Esophagus (tissue), 2 donors: ENCODE data around the gene HRH1. TPM values are rescaled to one million over a fixed set of nuclear protein-coding genes. Genes with fewer than 3 reads are reported as not detected.
"Not testable (repeated sequence)": the region's sequence is repeated elsewhere in the genome, so short reads cannot be mapped to it uniquely, and the experiment has no call there.

ENCODE experiments used
- H3K27ac ChIP-seq, 2 donors: one replicate each; pipeline ENCODE4 v1.5.1; 2013; ENCODE audit warnings: low read depth in 2 of 2, mild to moderate bottlenecking in 2 of 2, inconsistent platforms in 1 of 2, low read length in 1 of 2, moderate library complexity in 1 of 2
- H3K27me3 ChIP-seq, 2 donors: one replicate each; pipeline ENCODE4 v1.6.1; 2013; ENCODE audit warnings: low read length in 2 of 2, control low read depth in 1 of 2, mild to moderate bottlenecking in 1 of 2; ENCODE audit not compliant: insufficient read depth in 2 of 2, control insufficient read depth in 1 of 2
- H3K36me3 ChIP-seq, 2 donors: one replicate each; pipeline ENCODE4 v1.6.1; 2013; ENCODE audit warnings: low read length in 1 of 2; ENCODE audit not compliant: control insufficient read depth in 2 of 2, insufficient read depth in 2 of 2
- H3K4me1 ChIP-seq, 2 donors: one replicate each; pipeline ENCODE4 v1.6.1; 2013; ENCODE audit warnings: low read length in 1 of 2; ENCODE audit not compliant: control insufficient read depth in 2 of 2, insufficient read depth in 2 of 2
- H3K4me3 ChIP-seq, 2 donors: one replicate each; pipeline ENCODE4 v1.5.1; 2013; ENCODE audit warnings: low read length in 2 of 2, mild to moderate bottlenecking in 2 of 2, low read depth in 1 of 2, moderate library complexity in 1 of 2
- H3K9me3 ChIP-seq, 2 donors: one replicate each; pipeline ENCODE4 v1.6.1; 2013; ENCODE audit warnings: mild to moderate bottlenecking in 2 of 2, low read depth in 1 of 2, low read length in 1 of 2, moderate library complexity in 1 of 2; ENCODE audit not compliant: control insufficient read depth in 2 of 2, insufficient read depth in 1 of 2
- WGBS, 2 donors: extraction: QIAGEN DNeasy Blood & Tissue Kit; methylation state at CpG; one replicate each; pipeline ENCODE4 v1.1.7; 2013; 5-methylcytosine and 5-hydroxymethylcytosine counted together
- polyA plus RNA-seq, 2 donors: library from polyadenylated mRNA; stranded (reverse); fragments of 200-250 nt; gene quantifications; one replicate each; pipeline ENCODE4 v1.2.3, GENCODE V29; 2013
- donor health status: healthy with polysubstance abuse.
- donor health status: Bipolar disorder and iron deficiency.

The HRH1 gene
- polyA plus RNA-seq, 2 donors = 1.2 to 2.2 TPM

GRCh38 chr3:11206953-11207352 is 52.7 kb downstream of the HRH1 start:
- Histone ChIP-seq H3K4me1 (no peaks in the 10 kb centered on the region), H3K36me3 (no peaks in the 10 kb centered on the region), H3K27me3 (no peaks in the 10 kb centered on the region), H3K9me3 (no peaks in the 10 kb centered on the region), H3K4me3 (no peak overlapping the region), H3K27ac (no peak overlapping the region)
- 93 to 95% methylated on average over 8 of the region's 8 CpGs for WGBS, 2 donors

GRCh38 chr3:11211531-11212298 is 57.4 kb downstream of the HRH1 start:
- Histone ChIP-seq H3K4me1 (no peaks in the 10 kb centered on the region), H3K27ac (no peak overlapping the region), H3K9me3 (no peaks in the 10 kb centered on the region), H3K27me3 (no peaks in the 10 kb centered on the region), H3K4me3 (no peak overlapping the region), H3K36me3 (no peaks in the 10 kb centered on the region)
- WGBS, 2 donors = 59 to 62% methylated on average over 9 of the region's 9 CpGs

DNA sequence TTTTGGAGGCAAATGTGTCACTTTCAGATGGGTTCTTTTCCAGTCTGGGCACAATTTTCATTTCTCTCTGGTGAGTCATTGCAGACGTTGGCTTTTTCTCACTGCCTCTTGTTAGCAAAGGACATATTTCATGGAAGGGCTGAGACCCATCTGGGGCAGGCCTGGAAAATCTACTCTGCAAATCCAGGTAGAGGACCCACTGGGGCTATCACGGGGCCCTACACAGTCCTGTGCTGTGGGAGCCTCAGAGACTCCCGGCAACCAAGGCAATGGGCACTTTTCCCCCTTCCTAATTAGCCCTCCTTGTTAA is 58.0 kb downstream of the HRH1 start:
- H3K27ac ChIP-seq = no peak overlapping the region

GRCh38 chr3:11212784-11213183 is 58.5 kb downstream of the HRH1 start:
- no peaks in the 10 kb centered on the region for H3K4me1 ChIP-seq
- no peak overlapping the region for H3K4me3 ChIP-seq
- H3K27ac ChIP-seq = no peak overlapping the region
- H3K9me3 ChIP-seq = no peaks in the 10 kb centered on the region
- H3K36me3 ChIP-seq = no peaks in the 10 kb centered on the region
- 85 to 92% methylated on average over 6 of the region's 6 CpGs for WGBS, 2 donors
- no peaks in the 10 kb centered on the region for H3K27me3 ChIP-seq

More for the DNA sequence above, 58.0 kb downstream of the HRH1 start:
- Histone ChIP-seq H3K4me3 (no peak overlapping the region), H3K36me3 (no peaks in the 10 kb centered on the region), H3K4me1 (no peaks in the 10 kb centered on the region), H3K9me3 (no peaks in the 10 kb centered on the region), H3K27me3 (no peaks in the 10 kb centered on the region)
- 55 to 59% methylated on average over 3 of the region's 3 CpGs for WGBS, 2 donors

- Histone ChIP-seq H3K27me3 (no peaks in the 10 kb centered on the region), H3K27ac (no peak overlapping the region), H3K4me1 (no peaks in the 10 kb centered on the region), H3K4me3 (no peak overlapping the region), H3K36me3 (no peaks in the 10 kb centered on the region), H3K9me3 (no peaks in the 10 kb centered on the region)
- WGBS, 2 donors = 84% methylated on average over 12 of the region's 12 CpGs
These were observed 59.6 kb downstream of the HRH1 start for GRCh38 chr3:11213810-11214450.

GRCh38 chr3:11214451-11214978 is 60.2 kb downstream of the HRH1 start:
- no peak overlapping the region for H3K4me3 ChIP-seq
- WGBS, 2 donors = 85 to 88% methylated on average over 1 of the region's 1 CpG
- H3K9me3 ChIP-seq = no peaks in the 10 kb centered on the region
- no peaks in the 10 kb centered on the region for H3K36me3 ChIP-seq
- no peak overlapping the region for H3K27ac ChIP-seq
- no peaks in the 10 kb centered on the region for H3K27me3 ChIP-seq
- H3K4me1 ChIP-seq = no peaks in the 10 kb centered on the region

DNA sequence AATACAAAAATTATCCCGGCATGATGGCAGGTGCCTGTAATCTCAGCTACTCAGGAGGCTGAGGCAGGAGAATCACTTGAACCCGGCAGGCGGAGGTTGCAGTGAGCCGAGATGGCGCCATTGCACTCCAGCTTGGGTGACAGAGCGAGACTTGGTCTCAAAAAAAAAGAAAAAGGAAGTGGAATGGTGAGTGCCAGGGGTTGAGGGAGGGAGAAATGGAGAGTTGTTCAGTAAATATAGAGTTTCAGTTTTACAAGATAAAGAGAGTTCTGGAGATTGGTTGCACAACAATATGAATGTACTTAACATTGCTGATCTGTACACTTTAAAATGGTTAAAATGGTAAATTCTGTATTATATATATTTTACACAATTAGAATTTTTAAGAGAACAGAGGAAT is 63.1 kb downstream of the HRH1 start:
- 85 to 93% methylated on average over 6 of the region's 6 CpGs for WGBS, 2 donors
- not testable (repeated sequence) for H3K27ac ChIP-seq, H3K4me1 ChIP-seq, H3K27me3 ChIP-seq, H3K36me3 ChIP-seq, H3K9me3 ChIP-seq, H3K4me3 ChIP-seq

DNA sequence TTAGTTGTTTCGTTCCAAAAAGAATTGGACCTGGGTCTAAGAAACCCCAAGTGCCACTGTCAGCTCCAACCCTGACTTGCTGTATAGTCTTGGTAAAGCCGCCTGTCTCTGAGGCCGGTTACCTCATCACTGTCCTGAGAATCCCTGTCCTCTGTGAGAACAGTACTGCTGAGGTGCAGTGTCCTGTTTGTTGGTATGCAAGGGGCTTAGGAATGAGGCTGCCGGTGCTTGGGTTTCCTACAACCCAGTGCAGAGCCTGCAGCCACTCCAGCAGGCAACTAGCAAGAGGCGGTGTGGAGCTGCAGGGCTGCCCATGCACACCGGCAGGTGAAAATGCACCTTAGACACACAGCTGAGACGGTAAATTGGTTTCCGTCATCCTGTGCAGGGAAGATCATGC is 65.9 kb downstream of the HRH1 start:
- H3K27me3 ChIP-seq = no peaks in the 10 kb centered on the region
- peaks cover 0 to 3% of the 10 kb centered on the region in 2 donors for H3K4me1 ChIP-seq
- no peaks in the 10 kb centered on the region for H3K9me3 ChIP-seq
- no peak overlapping the region for H3K4me3 ChIP-seq
- H3K27ac ChIP-seq = no peak overlapping the region
- 84 to 88% methylated on average over 8 of the region's 8 CpGs for WGBS, 2 donors
- peaks cover 0 to 2% of the 10 kb centered on the region in 2 donors for H3K36me3 ChIP-seq

GRCh38 chr3:11221818-11222415 is 67.6 kb downstream of the HRH1 start:
- Histone ChIP-seq H3K4me3 (no peak overlapping the region), H3K27me3 (no peaks in the 10 kb centered on the region), H3K27ac (no peak overlapping the region), H3K36me3 (peaks cover 0 to 2% of the 10 kb centered on the region in 2 donors), H3K9me3 (no peaks in the 10 kb centered on the region), H3K4me1 (peaks cover 0 to 3% of the 10 kb centered on the region in 2 donors)
- WGBS, 2 donors = 53 to 65% methylated on average over 3 of the region's 3 CpGs
